Colonic mucosa (tissue), 4 donors: ENCODE measurements around the gene ZSWIM1. TPM values are rescaled to one million over a fixed set of nuclear protein-coding genes. Genes with fewer than 3 reads are reported as not detected.

Experiments
- DNase-seq: peaks from one replicate; pipeline ENCODE4 v3.0.0-alpha.2; 2020
- H3K27ac ChIP-seq: fragments of 200-600 bp; one replicate; pipeline ENCODE4 v1.8.0; 2021
- H3K27me3 ChIP-seq: fragments of 200-600 bp; one replicate; pipeline ENCODE4 v1.8.0; 2021
- H3K36me3 ChIP-seq: fragments of 200-600 bp; one replicate; pipeline ENCODE4 v1.8.0; 2021
- H3K4me1 ChIP-seq: fragments of 200-600 bp; one replicate; pipeline ENCODE4 v1.8.0; 2021; ENCODE audit warnings: mild to moderate bottlenecking
- H3K4me3 ChIP-seq: fragments of 200-600 bp; one replicate; pipeline ENCODE4 v1.8.0; 2021
- H3K9ac ChIP-seq, 2 donors: one replicate each; pipeline ENCODE4 v1.7.0; 2013; ENCODE audit warnings: control low read depth in 2 of 2, low read depth in 2 of 2, low read length in 2 of 2
- H3K9me3 ChIP-seq: fragments of 200-600 bp; one replicate; pipeline ENCODE4 v1.8.0; 2021
- CTCF ChIP-seq: fragments of 200-600 bp; IDR thresholded peaks from one replicate; pipeline ENCODE4 v1.8.0; 2022; ENCODE audit warnings: antibody characterized with exemption, mild to moderate bottlenecking
- intact Hi-C: fragments of 100-400 bp; cut with DNase I; formaldehyde crosslinking; loops from one replicate; pipeline ENCODE4 v1.14.1; 2022
- total RNA-seq, 2 donors: library from RNA; stranded (reverse); fragmentation: NEBNext Ultra II Directional in 1 of 2; extraction: Animal tissue kit (Norgen Biotek cat#: 25700) in 1 of 2; gene quantifications; one replicate each; pipeline ENCODE4 v1.2.1, GENCODE V29; 2021
- donor health status: healthy.
- donor health status: DM: no; HTN: no; CAD: no.
- donor health status: DM: no; HTN: no; CAD: no.

Gene ZSWIM1
- total RNA-seq, 2 donors from 2014 or later = 13.3 to 13.4 TPM

- no peak overlapping the region for H3K27ac ChIP-seq
- no peak overlapping the region for H3K9ac ChIP-seq
- H3K4me1 ChIP-seq = peaks cover 11% of the 10 kb centered on the region
- no peaks in the 10 kb centered on the region for H3K36me3 ChIP-seq
- H3K4me3 ChIP-seq = no peak overlapping the region
- DNase-seq = no peak
- no peak for TF ChIP-seq CTCF
- no peaks in the 10 kb centered on the region for H3K27me3 ChIP-seq
- intact Hi-C loops = no loop called here
- H3K9me3 ChIP-seq = no peaks in the 10 kb centered on the region
These were observed 27.5 kb upstream of the ZSWIM1 start for GRCh38 chr20:45853484-45853883.

GRCh38 chr20:45857114-45857881 lies 23.7 kb upstream of the ZSWIM1 start, which contains the start of the genes ACOT8 and ZSWIM3:
Gene ACOT8, minus strand, starts transcription at chr20:45857392. Its CDS starts 77 bp downstream, at chr20:45857315.
Gene ZSWIM3, plus strand, starts transcription at chr20:45857614. Its CDS starts 212 bp downstream, at chr20:45857826.
- peak within 1 kb of the TSS; percentile 80 for H3K27ac ChIP-seq
- peaks cover 17% of the 10 kb centered on the region for H3K4me1 ChIP-seq
- peak; percentile 99 for DNase-seq
- no peaks in the 10 kb centered on the region for H3K36me3 ChIP-seq
- no peaks in the 10 kb centered on the region for H3K27me3 ChIP-seq
- no peak for TF ChIP-seq CTCF
- intact Hi-C loops = no loop called here
- no peaks in the 10 kb centered on the region for H3K9me3 ChIP-seq
- peak within 1 kb of the TSS; percentile 91 for H3K4me3 ChIP-seq
- peak within 1 kb of the TSS; percentile 87 for H3K9ac ChIP-seq

GRCh38 chr20:45857882-45858216 lies 23.2 kb upstream of the ZSWIM1 start:
- intact Hi-C loops = no loop called here
- no peaks in the 10 kb centered on the region for H3K27me3 ChIP-seq
- H3K36me3 ChIP-seq = no peaks in the 10 kb centered on the region
- H3K9me3 ChIP-seq = no peaks in the 10 kb centered on the region
- H3K9ac ChIP-seq = peak overlapping the region; percentile 75 to 87
- TF ChIP-seq CTCF = no peak
- peak overlapping the region; percentile 80 for H3K27ac ChIP-seq
- no peak for DNase-seq
- peaks cover 17% of the 10 kb centered on the region for H3K4me1 ChIP-seq
- H3K4me3 ChIP-seq = peak overlapping the region; percentile 91

- TF ChIP-seq CTCF = no peak
- H3K4me3 ChIP-seq = no peak overlapping the region
- no peak overlapping the region for H3K27ac ChIP-seq
- no peaks in the 10 kb centered on the region for H3K36me3 ChIP-seq
- no peaks in the 10 kb centered on the region for H3K9me3 ChIP-seq
- DNase-seq = no peak
- peaks cover 17% of the 10 kb centered on the region for H3K4me1 ChIP-seq
- no peak overlapping the region for H3K9ac ChIP-seq
- no peaks in the 10 kb centered on the region for H3K27me3 ChIP-seq
- intact Hi-C loops = no loop called here
These were observed 21.1 kb upstream of the ZSWIM1 start for GRCh38 chr20:45859916-45860315.

- H3K9ac ChIP-seq = no peak overlapping the region
- no peak overlapping the region for H3K4me3 ChIP-seq
- no peak for DNase-seq
- H3K27me3 ChIP-seq = no peaks in the 10 kb centered on the region
- H3K4me1 ChIP-seq = peaks cover 17% of the 10 kb centered on the region
- no peaks in the 10 kb centered on the region for H3K9me3 ChIP-seq
- TF ChIP-seq CTCF = no peak
- peak overlapping the region; percentile 53 for H3K27ac ChIP-seq
- no peaks in the 10 kb centered on the region for H3K36me3 ChIP-seq
- intact Hi-C loops = no loop called here
These were observed 20.3 kb upstream of the ZSWIM1 start for GRCh38 chr20:45860560-45861220.
